ENCODE results near the gene TMED10. TPM values are rescaled to one million over a fixed set of nuclear protein-coding genes. Genes with fewer than 3 reads are reported as not detected.
A peak's percentile ranks its signal among the peaks of the same experiment; 100 is the strongest.

The TMED10 gene
- total RNA-seq, 1 donor = 306 TPM

- Histone ChIP-seq H3K36me3 (ENCODE audit: insufficient read depth, low read length) (peaks cover 19% of the 10 kb centered on the region), H2AFZ (ENCODE audit: low read length) (no peak overlapping the region), H3K4me3 (ENCODE audit: insufficient read depth, low read length) (no peak overlapping the region), H3K27ac (ENCODE audit: low read depth, low read length) (no peak overlapping the region), H3K79me2 (ENCODE audit: insufficient read depth, low read length) (peaks cover 69% of the 10 kb centered on the region), H3K9me3 (ENCODE audit: low read depth, low read length) (no peaks in the 10 kb centered on the region), H4K20me1 (ENCODE audit: insufficient read depth, low read length) (no peaks in the 10 kb centered on the region), H3K4me2 (ENCODE audit: insufficient read depth, low read length) (no peak overlapping the region), H3K4me1 (ENCODE audit: insufficient read depth, low read length) (no peaks in the 10 kb centered on the region), H3K27me3 (ENCODE audit: insufficient read depth, low read length) (no peaks in the 10 kb centered on the region)
- TF ChIP-seq CTCF (IDR thresholded peaks at IDR 0.05; ENCODE audit: extremely low read depth, low read depth, low read length) = no peak
- no peak for DNase-seq (ENCODE audit: insufficient read length, low spot score, missing footprints)
Measured at GRCh38 chr14:75139185-75139584, 37.2 kb downstream of the TMED10 start.

- Histone ChIP-seq H3K4me3 (ENCODE audit: insufficient read depth, low read length) (no peak overlapping the region), H3K79me2 (ENCODE audit: insufficient read depth, low read length) (peaks cover 64% of the 10 kb centered on the region), H3K9me3 (ENCODE audit: low read depth, low read length) (no peaks in the 10 kb centered on the region), H3K4me2 (ENCODE audit: insufficient read depth, low read length) (no peak overlapping the region), H4K20me1 (ENCODE audit: insufficient read depth, low read length) (no peaks in the 10 kb centered on the region), H3K36me3 (ENCODE audit: insufficient read depth, low read length) (peaks cover 21% of the 10 kb centered on the region), H2AFZ (ENCODE audit: low read length) (no peak overlapping the region), H3K27ac (ENCODE audit: low read depth, low read length) (no peak overlapping the region), H3K4me1 (ENCODE audit: insufficient read depth, low read length) (no peaks in the 10 kb centered on the region), H3K27me3 (ENCODE audit: insufficient read depth, low read length) (no peaks in the 10 kb centered on the region)
- TF ChIP-seq CTCF (IDR thresholded peaks at IDR 0.05; ENCODE audit: extremely low read depth, low read depth, low read length) = no peak
- peak; percentile 69 for DNase-seq (ENCODE audit: insufficient read length, low spot score, missing footprints)
Measured at GRCh38 chr14:75138492-75138891, 37.9 kb downstream of the TMED10 start.

GRCh38 chr14:75134644-75135043 is 41.8 kb downstream of the TMED10 start:
- no peaks in the 10 kb centered on the region for H4K20me1 ChIP-seq (ENCODE audit: insufficient read depth, low read length)
- DNase-seq (ENCODE audit: insufficient read length, low spot score, missing footprints) = no peak
- peaks cover 27% of the 10 kb centered on the region for H3K36me3 ChIP-seq (ENCODE audit: insufficient read depth, low read length)
- no peaks in the 10 kb centered on the region for H3K27me3 ChIP-seq (ENCODE audit: insufficient read depth, low read length)
- no peaks in the 10 kb centered on the region for H3K4me1 ChIP-seq (ENCODE audit: insufficient read depth, low read length)
- H3K4me3 ChIP-seq (ENCODE audit: insufficient read depth, low read length) = no peak overlapping the region
- no peak overlapping the region for H2AFZ ChIP-seq (ENCODE audit: low read length)
- peaks cover 33% of the 10 kb centered on the region for H3K79me2 ChIP-seq (ENCODE audit: insufficient read depth, low read length)
- H3K4me2 ChIP-seq (ENCODE audit: insufficient read depth, low read length) = no peak overlapping the region
- H3K27ac ChIP-seq (ENCODE audit: low read depth, low read length) = no peak overlapping the region
- TF ChIP-seq CTCF (IDR thresholded peaks at IDR 0.05; ENCODE audit: extremely low read depth, low read depth, low read length) = no peak
- no peaks in the 10 kb centered on the region for H3K9me3 ChIP-seq (ENCODE audit: low read depth, low read length)

- Histone ChIP-seq H3K36me3 (ENCODE audit: insufficient read depth, low read length) (peaks cover 28% of the 10 kb centered on the region), H3K27me3 (ENCODE audit: insufficient read depth, low read length) (no peaks in the 10 kb centered on the region), H4K20me1 (ENCODE audit: insufficient read depth, low read length) (no peaks in the 10 kb centered on the region), H3K4me2 (ENCODE audit: insufficient read depth, low read length) (no peak overlapping the region), H3K27ac (ENCODE audit: low read depth, low read length) (no peak overlapping the region), H3K9me3 (ENCODE audit: low read depth, low read length) (no peaks in the 10 kb centered on the region), H3K79me2 (ENCODE audit: insufficient read depth, low read length) (peaks cover 24% of the 10 kb centered on the region), H3K4me1 (ENCODE audit: insufficient read depth, low read length) (no peaks in the 10 kb centered on the region), H2AFZ (ENCODE audit: low read length) (no peak overlapping the region), H3K4me3 (ENCODE audit: insufficient read depth, low read length) (no peak overlapping the region)
- no peak for DNase-seq (ENCODE audit: insufficient read length, low spot score, missing footprints)
- no peak for TF ChIP-seq CTCF (IDR thresholded peaks at IDR 0.05; ENCODE audit: extremely low read depth, low read depth, low read length)
Measured at GRCh38 chr14:75133597-75133996, 42.8 kb downstream of the TMED10 start.

All from osteoblast (primary cell).